ENCODE measurements around the gene SLC12A2.

DNA sequence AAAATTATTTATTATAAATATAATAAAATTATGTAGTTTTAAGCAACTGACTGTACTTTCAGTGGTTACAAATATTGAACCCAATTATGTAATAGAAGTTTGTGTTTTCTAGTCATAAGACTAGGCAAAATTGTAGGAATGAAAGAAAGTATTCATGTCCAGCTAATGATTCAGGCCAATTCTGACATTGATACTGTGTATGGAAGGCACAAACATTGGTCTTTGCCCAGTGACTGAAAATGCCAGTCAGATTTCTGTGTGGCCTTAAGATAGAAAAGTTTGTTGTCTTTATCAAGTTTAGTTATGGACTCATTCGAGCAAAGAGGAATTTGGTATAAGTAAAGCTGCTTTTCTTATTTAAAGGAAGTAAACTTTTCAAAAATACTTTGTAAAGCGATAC lies 60.3 kb downstream of the SLC12A2 start:
- TF ChIP-seq, protein P1, sequence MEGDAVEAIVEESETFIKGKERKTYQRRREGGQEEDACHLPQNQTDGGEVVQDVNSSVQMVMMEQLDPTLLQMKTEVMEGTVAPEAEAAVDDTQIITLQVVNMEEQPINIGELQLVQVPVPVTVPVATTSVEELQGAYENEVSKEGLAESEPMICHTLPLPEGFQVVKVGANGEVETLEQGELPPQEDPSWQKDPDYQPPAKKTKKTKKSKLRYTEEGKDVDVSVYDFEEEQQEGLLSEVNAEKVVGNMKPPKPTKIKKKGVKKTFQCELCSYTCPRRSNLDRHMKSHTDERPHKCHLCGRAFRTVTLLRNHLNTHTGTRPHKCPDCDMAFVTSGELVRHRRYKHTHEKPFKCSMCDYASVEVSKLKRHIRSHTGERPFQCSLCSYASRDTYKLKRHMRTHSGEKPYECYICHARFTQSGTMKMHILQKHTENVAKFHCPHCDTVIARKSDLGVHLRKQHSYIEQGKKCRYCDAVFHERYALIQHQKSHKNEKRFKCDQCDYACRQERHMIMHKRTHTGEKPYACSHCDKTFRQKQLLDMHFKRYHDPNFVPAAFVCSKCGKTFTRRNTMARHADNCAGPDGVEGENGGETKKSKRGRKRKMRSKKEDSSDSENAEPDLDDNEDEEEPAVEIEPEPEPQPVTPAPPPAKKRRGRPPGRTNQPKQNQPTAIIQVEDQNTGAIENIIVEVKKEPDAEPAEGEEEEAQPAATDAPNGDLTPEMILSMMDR (IDR thresholded peaks at IDR 0.05) = no peak
- TF ChIP-seq POLR2A (IDR thresholded peaks at IDR 0.05) = no peak
